PC-9 (cell line): ENCODE results near the gene SH3RF3.

Source experiments
- CTCF ChIP-seq: fragments of 200-600 bp; sonication (generic); conservative IDR thresholded peaks from 2 replicates; pipeline ENCODE4 v1.6.1; 2017; ENCODE audit warnings: mixed run types, antibody characterized with exemption, mild to moderate bottlenecking, moderate library complexity
- EZH2 ChIP-seq: fragments of 200-600 bp; sonication (generic); IDR thresholded peaks from 2 replicates; pipeline ENCODE4 v1.8.0; 2017; ENCODE audit warnings: antibody characterized with exemption, low read depth

- TF ChIP-seq CTCF = no peak
- TF ChIP-seq EZH2 = no peak
Observed at GRCh38 chr2:109148991-109149645, 20.1 kb downstream of the SH3RF3 start.
